ENCODE data around the gene BANF2. TPM values are rescaled to one million over a fixed set of nuclear protein-coding genes. Genes with fewer than 3 reads are reported as not detected.

Gene BANF2
- total RNA-seq, 1 donor = not detected

GRCh38 chr20:17761604-17762003, 61.8 kb downstream of the BANF2 start:
- Histone ChIP-seq H3K36me3 (ENCODE audit: insufficient read depth, low read length) (no peaks in the 10 kb centered on the region), H3K9me3 (ENCODE audit: low read depth, low read length) (no peaks in the 10 kb centered on the region), H2AFZ (ENCODE audit: low read length) (no peak overlapping the region), H3K4me2 (ENCODE audit: insufficient read depth, low read length) (no peak overlapping the region), H3K4me3 (ENCODE audit: insufficient read depth, low read length) (no peak overlapping the region), H3K4me1 (ENCODE audit: insufficient read depth, low read length) (no peaks in the 10 kb centered on the region), H4K20me1 (ENCODE audit: insufficient read depth, low read length) (no peaks in the 10 kb centered on the region), H3K27ac (ENCODE audit: low read depth, low read length) (no peak overlapping the region), H3K27me3 (ENCODE audit: insufficient read depth, low read length) (no peaks in the 10 kb centered on the region), H3K79me2 (ENCODE audit: insufficient read depth, low read length) (no peaks in the 10 kb centered on the region)
- TF ChIP-seq CTCF (IDR thresholded peaks at IDR 0.05; ENCODE audit: extremely low read depth, low read depth, low read length) = no peak
- no peak for DNase-seq (ENCODE audit: insufficient read length, low spot score, missing footprints)

- H3K9me3 ChIP-seq (ENCODE audit: low read depth, low read length) = no peaks in the 10 kb centered on the region
- H3K4me3 ChIP-seq (ENCODE audit: insufficient read depth, low read length) = no peak overlapping the region
- no peak for TF ChIP-seq CTCF (IDR thresholded peaks at IDR 0.05; ENCODE audit: extremely low read depth, low read depth, low read length)
- no peak overlapping the region for H3K27ac ChIP-seq (ENCODE audit: low read depth, low read length)
- DNase-seq (ENCODE audit: insufficient read length, low spot score, missing footprints) = no peak
- H2AFZ ChIP-seq (ENCODE audit: low read length) = no peak overlapping the region
- H4K20me1 ChIP-seq (ENCODE audit: insufficient read depth, low read length) = no peaks in the 10 kb centered on the region
- no peaks in the 10 kb centered on the region for H3K79me2 ChIP-seq (ENCODE audit: insufficient read depth, low read length)
- H3K36me3 ChIP-seq (ENCODE audit: insufficient read depth, low read length) = no peaks in the 10 kb centered on the region
- no peak overlapping the region for H3K4me2 ChIP-seq (ENCODE audit: insufficient read depth, low read length)
- no peaks in the 10 kb centered on the region for H3K27me3 ChIP-seq (ENCODE audit: insufficient read depth, low read length)
- H3K4me1 ChIP-seq (ENCODE audit: insufficient read depth, low read length) = no peaks in the 10 kb centered on the region
Measured at GRCh38 chr20:17762243-17762872, 62.6 kb downstream of the BANF2 start.

- H3K4me1 ChIP-seq (ENCODE audit: insufficient read depth, low read length) = no peaks in the 10 kb centered on the region
- no peak overlapping the region for H3K4me2 ChIP-seq (ENCODE audit: insufficient read depth, low read length)
- H2AFZ ChIP-seq (ENCODE audit: low read length) = no peak overlapping the region
- no peaks in the 10 kb centered on the region for H4K20me1 ChIP-seq (ENCODE audit: insufficient read depth, low read length)
- H3K27me3 ChIP-seq (ENCODE audit: insufficient read depth, low read length) = no peaks in the 10 kb centered on the region
- no peak for TF ChIP-seq CTCF (IDR thresholded peaks at IDR 0.05; ENCODE audit: extremely low read depth, low read depth, low read length)
- no peaks in the 10 kb centered on the region for H3K79me2 ChIP-seq (ENCODE audit: insufficient read depth, low read length)
- no peak overlapping the region for H3K27ac ChIP-seq (ENCODE audit: low read depth, low read length)
- H3K36me3 ChIP-seq (ENCODE audit: insufficient read depth, low read length) = no peaks in the 10 kb centered on the region
- no peak overlapping the region for H3K4me3 ChIP-seq (ENCODE audit: insufficient read depth, low read length)
- no peak for DNase-seq (ENCODE audit: insufficient read length, low spot score, missing footprints)
- H3K9me3 ChIP-seq (ENCODE audit: low read depth, low read length) = no peaks in the 10 kb centered on the region
Measured at GRCh38 chr20:17762873-17763557, 63.2 kb downstream of the BANF2 start.

GRCh38 chr20:17765017-17765416, 65.3 kb downstream of the BANF2 start:
- no peak for DNase-seq (ENCODE audit: insufficient read length, low spot score, missing footprints)
- no peaks in the 10 kb centered on the region for H4K20me1 ChIP-seq (ENCODE audit: insufficient read depth, low read length)
- no peaks in the 10 kb centered on the region for H3K27me3 ChIP-seq (ENCODE audit: insufficient read depth, low read length)
- no peak overlapping the region for H3K4me2 ChIP-seq (ENCODE audit: insufficient read depth, low read length)
- H3K4me3 ChIP-seq (ENCODE audit: insufficient read depth, low read length) = no peak overlapping the region
- H3K4me1 ChIP-seq (ENCODE audit: insufficient read depth, low read length) = no peaks in the 10 kb centered on the region
- H3K36me3 ChIP-seq (ENCODE audit: insufficient read depth, low read length) = no peaks in the 10 kb centered on the region
- H3K9me3 ChIP-seq (ENCODE audit: low read depth, low read length) = no peaks in the 10 kb centered on the region
- H3K27ac ChIP-seq (ENCODE audit: low read depth, low read length) = no peak overlapping the region
- no peak for TF ChIP-seq CTCF (IDR thresholded peaks at IDR 0.05; ENCODE audit: extremely low read depth, low read depth, low read length)
- H3K79me2 ChIP-seq (ENCODE audit: insufficient read depth, low read length) = no peaks in the 10 kb centered on the region
- H2AFZ ChIP-seq (ENCODE audit: low read length) = no peak overlapping the region

Measured in osteoblast (primary cell).